Jurkat, Clone E6-1 (cell line): Measurements from ENCODE around the gene SLC35E2B.
A peak's percentile ranks its signal among the peaks of the same experiment; 100 is the strongest.

ENCODE experiments used
- DNase-seq: peaks from one replicate; pipeline ENCODE4 v3.0.0-alpha.2; 2011; ENCODE audit warnings: low read depth, low spot score
- H3K4me3 ChIP-seq: 2 replicates; pipeline ENCODE4 v1.5.1; 2011; ENCODE audit warnings: mild to moderate bottlenecking, low read length, control low read depth, moderate library complexity

The SLC35E2B gene

GRCh38 chr1:1619917-1620361 is 72.7 kb downstream of the SLC35E2B start:
- no peak overlapping the region for H3K4me3 ChIP-seq
- DNase-seq = no peak

GRCh38 chr1:1618396-1619068 is 74.1 kb downstream of the SLC35E2B start:
- DNase-seq = no peak
- no peak overlapping the region for H3K4me3 ChIP-seq

DNA sequence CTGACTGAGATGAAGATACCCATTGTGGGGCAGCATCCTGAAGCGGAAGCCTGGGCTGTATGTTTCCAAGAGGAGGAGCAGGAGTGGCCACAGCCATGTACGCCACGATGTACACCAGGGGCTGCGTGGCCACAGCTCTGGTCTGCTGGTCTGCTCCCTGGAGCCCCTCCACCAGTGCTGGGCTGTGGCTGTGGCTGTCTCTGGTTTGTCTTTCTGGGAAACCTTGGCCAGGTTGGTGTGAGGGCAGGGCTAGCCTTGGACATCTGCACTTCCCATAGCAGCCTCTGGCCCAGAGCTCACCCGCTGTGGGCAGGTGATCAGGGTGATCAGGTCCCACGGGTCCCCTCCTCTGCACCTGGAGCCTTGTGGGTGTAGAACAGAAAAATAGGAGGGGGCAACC is 74.7 kb downstream of the SLC35E2B start:
- no peak overlapping the region for H3K4me3 ChIP-seq

DNA sequence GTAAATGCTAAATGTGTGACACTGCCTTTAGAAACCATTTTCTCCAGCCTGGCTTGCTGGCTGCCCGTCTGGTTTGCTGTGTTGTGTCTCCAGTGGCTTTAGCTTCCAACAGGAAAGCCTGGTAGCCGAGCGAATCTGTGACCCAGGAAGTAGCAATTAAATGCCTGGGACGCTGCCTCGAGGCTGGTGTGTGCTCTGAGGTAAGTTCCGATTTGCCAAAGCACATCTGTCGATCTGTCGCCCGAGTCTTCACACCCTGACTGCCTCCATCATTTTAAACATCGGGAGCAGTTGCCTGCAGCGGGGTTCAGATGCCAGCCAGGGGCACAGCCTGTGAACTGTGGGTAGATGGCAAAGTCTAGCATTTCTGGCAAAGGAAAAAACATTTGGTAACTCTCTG is 75.1 kb downstream of the SLC35E2B start:
- H3K4me3 ChIP-seq = no peak overlapping the region
- no peak for DNase-seq

More for the DNA sequence above, 74.7 kb downstream of the SLC35E2B start:
- DNase-seq = no peak

DNA sequence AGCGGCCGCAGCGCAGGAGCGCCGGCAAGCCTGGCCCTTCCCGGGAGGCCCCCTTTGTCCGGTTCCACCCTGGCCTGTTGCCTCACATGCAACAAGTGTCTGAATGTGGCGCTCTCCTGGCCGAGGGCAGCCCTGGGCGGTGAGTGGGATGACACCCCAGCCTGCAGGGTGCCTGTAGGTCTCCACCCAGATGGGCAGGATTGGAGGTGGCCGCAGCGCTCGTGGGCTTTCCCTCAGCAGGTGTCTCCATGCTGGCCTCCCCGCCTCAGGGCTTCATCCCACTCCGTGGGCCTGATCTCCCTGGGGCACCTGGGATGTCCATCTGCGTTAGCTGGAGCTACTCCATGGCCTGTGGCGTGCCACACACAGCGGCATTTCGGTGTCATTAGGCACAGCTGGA is 75.8 kb downstream of the SLC35E2B start:
- no peak for DNase-seq
- peak overlapping the region; percentile 85 for H3K4me3 ChIP-seq

GRCh38 chr1:1616045-1616790 is 76.4 kb downstream of the SLC35E2B start:
- no peak for DNase-seq
- H3K4me3 ChIP-seq = peak overlapping the region; percentile 85

GRCh38 chr1:1615256-1616044 is 77.1 kb downstream of the SLC35E2B start, which contains the start of gene MIB2:
TSS of gene MIB2 (plus strand) at chr1:1615500. CDS start at chr1:1623453, 7,953 bp downstream.
- peak within 1 kb of the TSS; percentile 85 for H3K4me3 ChIP-seq
- peak; percentile 96 for DNase-seq

- H3K4me3 ChIP-seq = peak overlapping the region; percentile 85
- no peak for DNase-seq
Observed at GRCh38 chr1:1614954-1615255, 77.7 kb downstream of the SLC35E2B start.

GRCh38 chr1:1614204-1614953 is 78.2 kb downstream of the SLC35E2B start:
- H3K4me3 ChIP-seq = peak overlapping the region; percentile 85
- no peak for DNase-seq

GRCh38 chr1:1613509-1614082 is 79.0 kb downstream of the SLC35E2B start:
- no peak overlapping the region for H3K4me3 ChIP-seq
- no peak for DNase-seq

GRCh38 chr1:1612104-1612400 is 80.5 kb downstream of the SLC35E2B start:
- DNase-seq = no peak

GRCh38 chr1:1610796-1611195 is 81.8 kb downstream of the SLC35E2B start:
- no peak overlapping the region for H3K4me3 ChIP-seq
- no peak for DNase-seq

More at GRCh38 chr1:1612104-1612400, 80.5 kb downstream of the SLC35E2B start:
- no peak overlapping the region for H3K4me3 ChIP-seq

- H3K4me3 ChIP-seq = no peak overlapping the region
- no peak for DNase-seq
Observed at GRCh38 chr1:1609822-1610485, 82.6 kb downstream of the SLC35E2B start.
